ENCODE results near the gene MFSD11. TPM values are rescaled to one million over a fixed set of nuclear protein-coding genes. Genes with fewer than 3 reads are reported as not detected.
"Not testable (repeated sequence)": the region's sequence is repeated elsewhere in the genome, so short reads cannot be mapped to it uniquely, and the experiment has no call there.

MFSD11 gene
- total RNA-seq, 2 experiments from 2014 or later = 17.0 to 17.6 TPM

DNA sequence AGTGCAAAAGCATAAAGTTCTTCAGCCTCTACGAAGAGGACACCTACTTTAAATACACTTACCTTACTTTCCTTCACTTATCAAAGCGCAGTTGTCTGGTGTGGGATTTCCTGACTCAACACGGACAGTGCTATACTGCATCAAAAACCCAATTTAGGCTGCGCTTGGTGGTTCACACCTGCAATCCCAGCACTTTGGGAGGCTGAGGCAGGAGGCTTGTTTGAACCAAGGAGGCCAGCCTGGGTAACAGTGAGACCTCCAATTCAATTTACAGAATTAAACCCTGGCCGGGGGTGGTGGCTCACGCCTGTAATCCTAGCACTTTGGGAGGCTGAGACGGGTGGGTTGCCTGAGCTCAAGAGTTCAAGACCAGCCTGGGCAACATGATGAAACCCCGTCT lies 15.6 kb upstream of the MFSD11 start:
- DNase-seq (no peak), ATAC-seq (no peak)
- TF ChIP-seq, protein P1, sequence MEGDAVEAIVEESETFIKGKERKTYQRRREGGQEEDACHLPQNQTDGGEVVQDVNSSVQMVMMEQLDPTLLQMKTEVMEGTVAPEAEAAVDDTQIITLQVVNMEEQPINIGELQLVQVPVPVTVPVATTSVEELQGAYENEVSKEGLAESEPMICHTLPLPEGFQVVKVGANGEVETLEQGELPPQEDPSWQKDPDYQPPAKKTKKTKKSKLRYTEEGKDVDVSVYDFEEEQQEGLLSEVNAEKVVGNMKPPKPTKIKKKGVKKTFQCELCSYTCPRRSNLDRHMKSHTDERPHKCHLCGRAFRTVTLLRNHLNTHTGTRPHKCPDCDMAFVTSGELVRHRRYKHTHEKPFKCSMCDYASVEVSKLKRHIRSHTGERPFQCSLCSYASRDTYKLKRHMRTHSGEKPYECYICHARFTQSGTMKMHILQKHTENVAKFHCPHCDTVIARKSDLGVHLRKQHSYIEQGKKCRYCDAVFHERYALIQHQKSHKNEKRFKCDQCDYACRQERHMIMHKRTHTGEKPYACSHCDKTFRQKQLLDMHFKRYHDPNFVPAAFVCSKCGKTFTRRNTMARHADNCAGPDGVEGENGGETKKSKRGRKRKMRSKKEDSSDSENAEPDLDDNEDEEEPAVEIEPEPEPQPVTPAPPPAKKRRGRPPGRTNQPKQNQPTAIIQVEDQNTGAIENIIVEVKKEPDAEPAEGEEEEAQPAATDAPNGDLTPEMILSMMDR (IDR thresholded peaks at IDR 0.05) = no peak
- Mint-ChIP-seq H3K4me1 (ENCODE audit: low read depth) (peaks cover 44% of the 10 kb centered on the region), H3K36me3 (ENCODE audit: low read depth) (peaks cover 78% of the 10 kb centered on the region), H3K4me3 (no peak overlapping the region), H3K27me3 (no peaks in the 10 kb centered on the region), H3K9me3 (no peaks in the 10 kb centered on the region), H3K27ac (no peak overlapping the region)
- CTCF ChIA-PET = interaction anchor here (1.0 to 9.5 kb wide), 2 partner anchors 8 to 164 kb away, joined by 3 to 83 read pairs; no protein-coding TSS in a partner anchor
- intact Hi-C loops (cut with micrococcal nuclease) = no loop called here
- POLR2A ChIA-PET = interaction anchor here (1.0 to 8.0 kb wide), 4 partner anchors 9 to 14 kb away, joined by 3 to 184 read pairs (median 3); partner anchors contain the start of genes MFSD11 and SRSF2

DNA sequence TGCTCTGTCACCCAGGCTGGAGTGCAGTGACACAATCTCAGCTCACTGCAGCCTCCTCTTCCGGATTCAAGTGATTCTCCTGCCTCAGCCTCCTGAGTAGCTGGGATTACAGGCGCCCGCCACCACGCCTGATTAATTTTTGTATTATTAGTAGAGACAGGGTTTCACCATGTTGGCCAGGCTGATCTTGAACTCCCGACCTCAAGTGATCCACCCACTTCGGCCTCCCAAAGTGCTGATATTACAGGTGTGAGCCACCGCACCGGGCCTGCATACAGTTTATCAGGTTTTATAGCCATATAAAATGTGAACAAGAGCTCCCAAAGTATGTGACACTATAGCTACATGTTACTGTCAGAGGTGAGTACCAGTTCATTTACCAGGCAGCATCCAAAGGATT lies 14.9 kb upstream of the MFSD11 start:
- Mint-ChIP-seq H3K27ac (peak overlapping the region; percentile 30), H3K4me1 (ENCODE audit: low read depth) (peaks cover 42% of the 10 kb centered on the region), H3K4me3 (peak overlapping the region; percentile 37), H3K36me3 (ENCODE audit: low read depth) (peaks cover 82% of the 10 kb centered on the region)
- H3K27me3 Mint-ChIP-seq; ATAC-seq; intact Hi-C loops (cut with micrococcal nuclease); DNase-seq; H3K9me3 Mint-ChIP-seq: not testable (repeated sequence)
- ChIA-PET CTCF (interaction anchor here (1.0 to 9.5 kb wide), 2 partner anchors 9 to 165 kb away, joined by 3 to 83 read pairs; no protein-coding TSS in a partner anchor), POLR2A (interaction anchor here (1.2 to 8.0 kb wide), 3 partner anchors 9 to 14 kb away, joined by 3 to 184 read pairs (median 3); partner anchors contain the start of genes MFSD11 and SRSF2)

DNA sequence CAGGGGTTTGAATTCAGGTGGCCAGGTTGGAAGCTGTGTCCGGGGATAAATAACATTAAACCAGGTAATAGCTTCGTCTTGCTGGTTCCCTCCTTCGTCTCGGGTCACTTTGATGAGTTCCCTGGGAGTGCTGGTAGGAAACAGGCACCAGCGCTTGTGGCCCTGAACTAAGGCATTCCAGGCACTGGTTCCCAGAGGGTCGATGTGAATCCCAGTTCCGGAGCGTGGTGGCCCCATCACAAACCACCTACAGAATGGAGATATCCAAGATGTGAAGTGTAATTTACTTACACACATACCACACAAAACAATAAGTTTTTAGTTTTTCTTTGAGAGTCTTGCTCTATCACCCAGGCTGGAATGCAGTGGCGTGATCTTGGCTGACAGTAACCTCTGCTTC lies 14.1 kb upstream of the MFSD11 start:
- peaks cover 35% of the 10 kb centered on the region for H3K4me1 Mint-ChIP-seq (ENCODE audit: low read depth)
- peak overlapping the region; percentile 37 for H3K4me3 Mint-ChIP-seq
- H3K27ac Mint-ChIP-seq = peak overlapping the region; percentile 39
- ATAC-seq = no peak
- H3K9me3 Mint-ChIP-seq = no peaks in the 10 kb centered on the region
- no peak for DNase-seq
- intact Hi-C loops (cut with micrococcal nuclease) = no loop called here
- no peaks in the 10 kb centered on the region for H3K27me3 Mint-ChIP-seq
- TF ChIP-seq, protein P1 (IDR thresholded peaks at IDR 0.05) = no peak
- peaks cover 75% of the 10 kb centered on the region for H3K36me3 Mint-ChIP-seq (ENCODE audit: low read depth)
- POLR2A ChIA-PET = interaction anchor here (1.3 to 8.0 kb wide), 3 partner anchors 9 to 21 kb away, joined by 3 to 184 read pairs (median 76); partner anchors contain the start of genes MFSD11, MXRA7 and SRSF2
- CTCF ChIA-PET = interaction anchor here (1.2 to 9.5 kb wide), 2 partner anchors 10 to 100 kb away, joined by 3 to 83 read pairs; no protein-coding TSS in a partner anchor

DNA sequence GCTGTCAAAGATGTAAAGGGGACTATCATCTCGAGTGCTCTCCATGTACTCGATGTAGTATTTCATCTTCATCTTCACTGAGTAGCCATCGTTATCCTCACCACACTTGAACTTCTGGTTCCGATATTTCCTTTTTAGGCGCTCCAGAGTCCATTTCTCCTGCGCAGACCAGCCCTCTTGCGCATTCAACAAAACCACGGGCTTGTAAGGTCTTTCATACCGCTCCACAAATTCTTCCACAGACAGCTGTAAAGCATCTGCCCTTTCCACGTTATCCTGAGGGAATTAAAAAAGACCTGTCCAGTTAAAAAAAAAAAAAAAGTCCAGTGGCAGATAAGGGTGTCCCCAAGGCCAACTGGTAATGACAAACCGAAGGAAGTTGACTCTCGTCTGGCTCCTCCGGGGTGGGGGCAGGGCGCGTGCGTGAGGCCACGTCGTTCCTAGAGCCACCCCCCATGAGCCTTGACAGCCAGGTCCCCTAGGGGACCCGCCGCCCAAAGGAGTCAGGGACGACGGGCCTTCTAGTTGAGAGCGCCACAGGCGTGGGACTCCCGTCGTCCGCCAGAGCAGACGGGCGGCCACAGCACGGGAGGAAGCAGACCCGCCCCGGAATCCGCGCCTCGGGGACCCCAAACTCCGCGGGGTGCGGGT lies 12.2 kb upstream of the MFSD11 start:
- Mint-ChIP-seq H3K36me3 (ENCODE audit: low read depth) (peaks cover 73% of the 10 kb centered on the region), H3K9me3 (no peaks in the 10 kb centered on the region), H3K4me1 (ENCODE audit: low read depth) (peaks cover 41% of the 10 kb centered on the region), H3K27me3 (no peaks in the 10 kb centered on the region), H3K4me3 (peak overlapping the region; percentile 98), H3K27ac (peak overlapping the region; percentile 94)
- CTCF ChIA-PET = interaction anchor here (9.5 kb wide), 1 partner anchor 12 kb away, joined by 83 read pairs; no protein-coding TSS in a partner anchor
- TF ChIP-seq, protein P1 (IDR thresholded peaks at IDR 0.05) = no peak
- ATAC-seq (peak; percentile 32), DNase-seq (peak; percentile 87)
- POLR2A ChIA-PET = interaction anchor here (1.1 to 8.0 kb wide), 4 partner anchors 10 to 168 kb away, joined by 3 to 184 read pairs (median 41); partner anchors contain the start of genes MFSD11, MXRA7 and SRSF2
- intact Hi-C loops (cut with micrococcal nuclease) = no loop called here

DNA sequence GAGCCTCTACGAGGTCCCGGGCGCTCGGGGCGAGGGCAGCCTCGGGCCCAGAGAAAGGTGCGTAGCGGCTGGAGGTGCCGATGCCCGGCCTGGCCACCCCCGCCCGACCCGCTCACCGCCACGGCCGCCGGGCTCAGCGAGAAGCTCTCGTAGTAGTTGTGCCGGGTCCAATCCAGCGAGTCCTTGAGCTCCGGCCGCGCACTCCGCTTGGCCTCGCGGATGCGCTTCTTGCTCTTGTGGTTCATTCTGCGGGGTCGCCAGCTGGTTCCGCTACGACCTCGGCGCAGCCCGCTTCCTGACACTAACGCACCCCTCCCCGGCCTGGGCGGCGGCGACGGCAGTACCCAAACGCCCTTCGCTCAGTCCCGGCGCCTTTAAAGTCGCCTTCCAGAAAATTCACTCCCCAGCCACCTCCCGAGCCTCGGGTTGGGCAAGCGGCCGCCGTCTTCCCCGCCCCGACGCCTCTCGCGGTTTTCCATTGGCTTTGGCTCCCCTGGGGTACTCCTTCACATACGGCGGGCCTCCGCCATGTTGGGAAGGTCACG lies 11.6 kb upstream of the MFSD11 start, which contains the start of gene JMJD6:
Gene JMJD6, minus strand, starts transcription at position 376 of the 545 bp plus-strand sequence. Its CDS starts 131 bp downstream, at position 245.
- TF ChIP-seq, protein P1 (IDR thresholded peaks at IDR 0.05) = no peak
- Mint-ChIP-seq H3K27ac (peak within 1 kb of the TSS; percentile 95), H3K36me3 (ENCODE audit: low read depth) (peaks cover 70% of the 10 kb centered on the region), H3K4me1 (ENCODE audit: low read depth) (peaks cover 40% of the 10 kb centered on the region), H3K27me3 (no peaks in the 10 kb centered on the region), H3K4me3 (peak within 1 kb of the TSS; percentile 98), H3K9me3 (no peaks in the 10 kb centered on the region)
- ATAC-seq = peak; percentile 87
- ChIA-PET CTCF (interaction anchor here (9.5 kb wide), 1 partner anchor 12 kb away, joined by 83 read pairs; no protein-coding TSS in a partner anchor), POLR2A (interaction anchor here (1.6 to 8.0 kb wide), 3 partner anchors 9 to 169 kb away, joined by 6 to 184 read pairs (median 76); partner anchors contain the start of genes MFSD11, MXRA7 and SRSF2)
- intact Hi-C loops (cut with micrococcal nuclease) = no loop called here
- peak; percentile 96 for DNase-seq
